IMR-90 (cell line): ENCODE data around the gene KCNT2. TPM values are rescaled to one million over a fixed set of nuclear protein-coding genes. Genes with fewer than 3 reads are reported as not detected.

Experiments
- ATAC-seq: fragments of 200-7000 bp; cut with Tn5 transposase; 2 replicates; pipeline ENCODE4 v1.9.1; 2020; ENCODE audit warnings: low read depth, mild to moderate bottlenecking, moderate library complexity
- BruUV-seq: library from RNA; stranded (reverse); fragments of 400-500 nt; replicated peaks from 2 replicates; lab custom pipeline; 2021; lab: Mats Ljungman, UMichigan
- CTCF ChIA-PET: fragments of 300-600 bp; formaldehyde crosslinking; extraction: SDS; loops from one replicate; lab custom pipeline; 2021; ENCODE audit warnings: antibody characterized with exemption; lab: Yijun Ruan, JAX
- POLR2A ChIA-PET: fragments of 300-600 bp; sonication (Branson Sonifier 250); formaldehyde crosslinking; loops from one replicate; lab custom pipeline; 2022; ENCODE audit warnings: antibody characterized with exemption; ENCODE audit not compliant: unreplicated experiment; lab: Charles Lee
- DNase-seq: peaks from one replicate; pipeline ENCODE4 v3.0.0; 2013
- H2AFZ ChIP-seq: replicated peaks from 2 replicates; pipeline ENCODE3; 2013; ENCODE audit warnings: low read length, mild to moderate bottlenecking; ENCODE audit not compliant: poor library complexity
- H2AK5ac ChIP-seq: 2 replicates; pipeline ENCODE4 v1.6.1; 2013; ENCODE audit warnings: low read depth, low read length, inconsistent platforms
- H2AK9ac ChIP-seq: replicated peaks from 2 replicates; pipeline ENCODE3; 2013; ENCODE audit warnings: mild to moderate bottlenecking, low read depth, low read length, moderate library complexity; ENCODE audit not compliant: poor library complexity
- H2BK120ac ChIP-seq: 2 replicates; pipeline ENCODE4 v1.6.1; 2013; ENCODE audit warnings: low read depth, low read length, inconsistent platforms
- H2BK15ac ChIP-seq: 3 replicates; pipeline ENCODE4 v1.6.1; 2013; ENCODE audit warnings: low read depth, low read length, inconsistent platforms
- H2BK20ac ChIP-seq: 2 replicates; pipeline ENCODE4 v1.6.1; 2013; ENCODE audit warnings: low read depth, mild to moderate bottlenecking, inconsistent platforms, low read length, moderate library complexity
- H2BK5ac ChIP-seq: 2 replicates; pipeline ENCODE4 v1.6.1; 2013; ENCODE audit warnings: mild to moderate bottlenecking, low read depth, low read length, inconsistent platforms; ENCODE audit not compliant: poor library complexity, severe bottlenecking
- H3K14ac ChIP-seq: replicated peaks from 2 replicates; pipeline ENCODE4 v1.6.1; 2013; ENCODE audit warnings: low read depth, low read length, inconsistent platforms
- H3K18ac ChIP-seq: 2 replicates; pipeline ENCODE4 v1.6.1; 2013; ENCODE audit warnings: low read depth, low read length, control low read depth
- H3K23ac ChIP-seq: 2 replicates; pipeline ENCODE4 v1.6.1; 2013; ENCODE audit warnings: low read depth, low read length, inconsistent platforms
- H3K27ac ChIP-seq: 2 replicates; pipeline ENCODE4 v1.5.1; 2013; ENCODE audit warnings: mild to moderate bottlenecking, control low read depth, low read length; ENCODE audit not compliant: insufficient read depth
- H3K27me3 ChIP-seq: 2 replicates; pipeline ENCODE4 v1.6.1; 2013; ENCODE audit warnings: low read length; ENCODE audit not compliant: control insufficient read depth, insufficient read depth
- H3K36me3 ChIP-seq: 2 replicates; pipeline ENCODE4 v1.6.1; 2013; ENCODE audit warnings: low read length, mixed read lengths; ENCODE audit not compliant: control insufficient read depth, insufficient read depth
- H3K4ac ChIP-seq: 2 replicates; pipeline ENCODE4 v1.6.1; 2013; ENCODE audit warnings: low read depth, low read length, inconsistent platforms
- H3K4me1 ChIP-seq: 2 replicates; pipeline ENCODE4 v1.6.1; 2013; ENCODE audit warnings: low read length, mixed read lengths; ENCODE audit not compliant: control insufficient read depth, insufficient read depth
- H3K4me2 ChIP-seq: 2 replicates; pipeline ENCODE4 v1.6.1; 2013; ENCODE audit warnings: low read depth, mild to moderate bottlenecking, control low read depth, low read length, moderate library complexity
- H3K4me3 ChIP-seq: 2 replicates; pipeline ENCODE4 v1.5.1; 2013; ENCODE audit warnings: low read depth, mild to moderate bottlenecking, control low read depth, low read length, moderate library complexity; ENCODE audit not compliant: insufficient read depth
- H3K56ac ChIP-seq: 2 replicates; pipeline ENCODE4 v1.6.1; 2013; ENCODE audit warnings: low read length, inconsistent platforms; ENCODE audit not compliant: insufficient read depth; ENCODE audit errors: extremely low read depth
- H3K79me1 ChIP-seq, 2 experiments: 2 replicates each; pipeline ENCODE4 v1.6.1; 2013; ENCODE audit warnings: low read length in 2 of 2, inconsistent platforms in 1 of 2, low read depth in 1 of 2
- H3K9ac ChIP-seq: 2 replicates; pipeline ENCODE4 v1.6.1; 2013; ENCODE audit warnings: low read depth, low read length, control low read depth
- H3K9me1 ChIP-seq: 2 replicates; pipeline ENCODE4 v1.6.1; 2013; ENCODE audit warnings: low read length, inconsistent platforms; ENCODE audit not compliant: insufficient read depth
- H3K9me3 ChIP-seq: 2 replicates; pipeline ENCODE4 v1.6.1; 2013; ENCODE audit warnings: low read length; ENCODE audit not compliant: control insufficient read depth, insufficient read depth
- H4K20me1 ChIP-seq: 2 replicates; pipeline ENCODE4 v1.6.1; 2013; ENCODE audit warnings: low read length, inconsistent platforms; ENCODE audit not compliant: insufficient read depth
- H4K5ac ChIP-seq: 2 replicates; pipeline ENCODE4 v1.6.1; 2013; ENCODE audit warnings: mild to moderate bottlenecking, low read depth, low read length, control low read depth
- H4K8ac ChIP-seq, 2 experiments: 2 replicates each; pipeline ENCODE4 v1.6.1; 2013; ENCODE audit warnings: low read depth in 2 of 2, low read length in 2 of 2, control low read depth in 1 of 2, inconsistent platforms in 1 of 2
- H4K91ac ChIP-seq: 2 replicates; pipeline ENCODE4 v1.6.1; 2013; ENCODE audit warnings: low read depth, low read length, inconsistent platforms; ENCODE audit not compliant: insufficient read depth
- BHLHE40 ChIP-seq: fragments of 150-350 bp; IDR thresholded peaks from 2 replicates; pipeline ENCODE4 v1.6.1; 2016; ENCODE audit warnings: mild to moderate bottlenecking, low read depth, low read length
- CEBPB ChIP-seq: IDR thresholded peaks from 2 replicates; pipeline ENCODE4 v1.6.1; 2012; ENCODE audit warnings: low read depth, low read length, improper control_type of control experiment
- CHD1 ChIP-seq: IDR thresholded peaks from 2 replicates; pipeline ENCODE4 v1.6.1; 2012; ENCODE audit warnings: low read depth, low read length, improper control_type of control experiment
- CTCF ChIP-seq: conservative IDR thresholded peaks from 2 replicates; pipeline ENCODE4 v1.5.1; 2012; ENCODE audit warnings: mild to moderate bottlenecking, low read depth, low read length, improper control_type of control experiment
- FOS ChIP-seq: fragments of 150-350 bp; IDR thresholded peaks from 2 replicates; pipeline ENCODE4 v1.6.1; 2016; ENCODE audit warnings: low read depth, low read length
- MAFK ChIP-seq: IDR thresholded peaks from 2 replicates; pipeline ENCODE4 v1.6.1; 2012; ENCODE audit warnings: low read depth, low read length, improper control_type of control experiment
- MAZ ChIP-seq: IDR thresholded peaks from 2 replicates; pipeline ENCODE4 v1.6.1; 2012; ENCODE audit warnings: low read depth, mild to moderate bottlenecking, low read length, improper control_type of control experiment, moderate library complexity, borderline replicate concordance
- MXI1 ChIP-seq: IDR thresholded peaks from 2 replicates; pipeline ENCODE4 v1.6.1; 2012; ENCODE audit warnings: low read depth, mild to moderate bottlenecking, low read length, moderate library complexity, borderline replicate concordance
- NFE2L2 ChIP-seq: fragments of 150-350 bp; IDR thresholded peaks from 2 replicates; pipeline ENCODE4 v1.6.1; 2016; ENCODE audit warnings: low read depth, mild to moderate bottlenecking, low read length
- POLR2A ChIP-seq: IDR thresholded peaks from 2 replicates; pipeline ENCODE4 v1.6.1; 2012; ENCODE audit warnings: mild to moderate bottlenecking, low read depth, low read length
- RAD21 ChIP-seq: IDR thresholded peaks from 2 replicates; pipeline ENCODE4 v1.6.1; 2012; ENCODE audit warnings: low read length, improper control_type of control experiment
- RCOR1 ChIP-seq: IDR thresholded peaks from 2 replicates; pipeline ENCODE4 v1.6.1; 2012; ENCODE audit warnings: mild to moderate bottlenecking, low read length, improper control_type of control experiment; ENCODE audit not compliant: insufficient replicate concordance
- RFX5 ChIP-seq: IDR thresholded peaks from 2 replicates; pipeline ENCODE4 v1.8.0; 2012; ENCODE audit warnings: low read depth, mild to moderate bottlenecking, low read length, moderate library complexity
- USF2 ChIP-seq: fragments of 150-350 bp; IDR thresholded peaks from 2 replicates; pipeline ENCODE4 v1.6.1; 2017; ENCODE audit warnings: mild to moderate bottlenecking, antibody characterized with exemption, low read length, low read depth
- WGBS, 2 experiments: methylation state at CpG; one replicate each; pipeline versions ENCODE4 v1.1.5 to v1.1.7; 2013; ENCODE audit warnings: missing lambda C conversion rate in 2 of 2; ENCODE audit not compliant: insufficient read length in 1 of 2; ENCODE audit errors: extremely low coverage in 2 of 2; 5-methylcytosine and 5-hydroxymethylcytosine counted together
- dilution Hi-C: fragments of 300-500 bp; cut with HindIII; formaldehyde crosslinking; loops from one replicate; pipeline ENCODE4 v1.14.3; 2018; ENCODE audit warnings: low sequenced_read_pairs; ENCODE audit not compliant: unreplicated experiment
- in situ Hi-C: fragments of 300-500 bp; cut with MboI; formaldehyde crosslinking; loops from 3 replicates; pipeline ENCODE4 v1.14.3; 2019; ENCODE audit warnings: low sequenced_read_pairs, inconsistent platforms, mixed read lengths
- intact Hi-C: fragments of 100-400 bp; cut with micrococcal nuclease; formaldehyde crosslinking; loops from 2 replicates; pipeline ENCODE4 v1.10.0; 2022
- polyA plus RNA-seq, 3 experiments: library from polyadenylated mRNA; depleted of rRNA; stranded (reverse); fragments of >200 nt; gene quantifications; 2 replicates each; pipeline ENCODE4 v1.2.3, GENCODE V29; 2012; ENCODE audit warnings: low replicate concordance in 1 of 3
- total RNA-seq: library from RNA; depleted of rRNA; stranded (reverse); fragments of >200 nt; gene quantifications from 2 replicates; pipeline ENCODE4 v1.2.3, GENCODE V29; 2012

The KCNT2 gene
- total and polyA plus RNA-seq, 2 of the 4 experiments (the other 2 are of a cell fraction): 0.22 to 0.72 TPM

- no peak overlapping the region for H3K4ac ChIP-seq
- ChIA-PET CTCF (no interaction called here), POLR2A (no interaction called here)
- no peaks in the 10 kb centered on the region for H3K9me3 ChIP-seq
- TF ChIP-seq CHD1 (no peak), MAFK (no peak), POLR2A (no peak), CTCF (no peak), NFE2L2 (no peak), RFX5 (no peak), FOS (no peak), MAZ (no peak), USF2 (no peak), RCOR1 (no peak), RAD21 (no peak), BHLHE40 (no peak), CEBPB (no peak), MXI1 (no peak)
- no peak overlapping the region for H2BK15ac ChIP-seq
- no peaks in the 10 kb centered on the region for H3K36me3 ChIP-seq
- DNase-seq (no peak), ATAC-seq (no peak)
- H3K14ac ChIP-seq: no peak overlapping the region
- no peak overlapping the region for H3K4me2 ChIP-seq
- no peaks in the 10 kb centered on the region for H4K20me1 ChIP-seq
- no peak overlapping the region for H3K18ac ChIP-seq
- no peak overlapping the region for H3K27ac ChIP-seq
- no peak overlapping the region for H3K23ac ChIP-seq
- H2BK5ac ChIP-seq: no peak overlapping the region
- in situ Hi-C loops: no loop called here
- H3K56ac ChIP-seq: no peak overlapping the region
- no peak overlapping the region for H4K8ac ChIP-seq
- no peak overlapping the region for H2AFZ ChIP-seq
- H3K9me1 ChIP-seq: no peaks in the 10 kb centered on the region
- H3K4me1 ChIP-seq: no peaks in the 10 kb centered on the region
- H4K5ac ChIP-seq: no peak overlapping the region
- H2BK120ac ChIP-seq: no peak overlapping the region
- intact Hi-C loops: no loop called here
- BruUV-seq: no TSS peak
- H3K4me3 ChIP-seq: no peak overlapping the region
- no peak overlapping the region for H4K91ac ChIP-seq
- H2BK20ac ChIP-seq: no peak overlapping the region
- no peak overlapping the region for H2AK9ac ChIP-seq
- no peaks in the 10 kb centered on the region for H3K79me1 ChIP-seq
- dilution Hi-C loops: no loop called here
- no peaks in the 10 kb centered on the region for H3K27me3 ChIP-seq
- H2AK5ac ChIP-seq: no peak overlapping the region
- no CpG with 5 or more reads among the region's 1 CpG for whole genome bisulfite sequencing, 2 experiments
- H3K9ac ChIP-seq: no peak overlapping the region
These were observed 411.8 kb downstream of the KCNT2 start for GRCh38 chr1:196196486-196196885.
